Stimulated activated CD8-positive, alpha-beta memory T cell treated with anti-CD3 and anti-CD28 coated beads, Interleukin-15, amount 100 ng/mL, for 24 hours (primary cell): ENCODE data around the gene FBXO17.
"Not testable (repeated sequence)": the region's sequence is repeated elsewhere in the genome, so short reads cannot be mapped to it uniquely, and the experiment has no call there.

Experiments
- DNase-seq: peaks from one replicate; pipeline ENCODE4 v3.0.0-alpha.2; 2020; ENCODE audit warnings: low read depth

Gene FBXO17, protein sequence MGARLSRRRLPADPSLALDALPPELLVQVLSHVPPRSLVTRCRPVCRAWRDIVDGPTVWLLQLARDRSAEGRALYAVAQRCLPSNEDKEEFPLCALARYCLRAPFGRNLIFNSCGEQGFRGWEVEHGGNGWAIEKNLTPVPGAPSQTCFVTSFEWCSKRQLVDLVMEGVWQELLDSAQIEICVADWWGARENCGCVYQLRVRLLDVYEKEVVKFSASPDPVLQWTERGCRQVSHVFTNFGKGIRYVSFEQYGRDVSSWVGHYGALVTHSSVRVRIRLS

GRCh38 chr19:38975214-38975860 is at the start of gene FBXO17:
FBXO17 (minus strand) TSS chr19:38975742; CDS start chr19:38950319, 25,423 bp downstream.
- no peak for DNase-seq

DNA sequence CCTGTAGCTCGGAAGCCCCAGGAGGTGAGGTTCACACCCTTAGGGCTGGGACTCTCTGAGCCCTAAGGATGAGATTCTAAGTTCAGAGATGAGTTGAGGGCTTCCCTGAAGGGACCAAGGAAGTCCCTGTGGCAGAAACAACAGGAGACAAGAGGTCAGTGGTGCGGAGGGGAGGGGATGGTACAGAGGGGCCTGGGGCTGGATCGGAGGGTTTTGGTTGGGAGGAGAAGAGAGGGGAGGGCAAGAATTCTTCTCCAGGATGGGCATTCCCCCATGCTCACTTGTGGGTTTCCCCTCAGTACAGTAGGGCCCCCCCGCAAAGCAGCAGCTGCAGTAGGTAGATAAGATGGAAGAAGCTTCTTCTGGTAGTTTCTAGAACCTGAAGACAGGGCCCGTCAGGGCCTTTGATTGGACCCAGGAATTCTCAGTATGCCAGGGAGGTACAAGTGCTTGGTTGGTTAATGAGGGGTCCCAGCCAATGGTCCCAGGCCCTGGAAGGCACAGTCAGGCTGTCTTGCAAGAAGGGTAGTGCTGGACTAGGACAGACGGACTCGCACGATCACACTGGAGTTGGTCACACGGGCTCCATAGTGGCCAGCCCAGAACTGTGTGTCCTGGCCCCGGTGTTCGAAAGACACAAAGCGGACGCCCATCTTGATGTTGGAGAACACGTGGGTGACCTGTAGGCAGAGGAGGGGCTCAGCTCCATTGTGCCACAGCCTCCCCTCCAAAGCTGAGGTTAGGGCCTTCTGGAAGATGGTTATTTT is 49.5 kb upstream of the FBXO17 start:
- no peak for DNase-seq

- no peak for DNase-seq
Measured at GRCh38 chr19:39021063-39021462, 45.5 kb upstream of the FBXO17 start.

- DNase-seq, result no peak
Measured at GRCh38 chr19:39017646-39018045, 42.1 kb upstream of the FBXO17 start.

GRCh38 chr19:39017026-39017425 is 41.5 kb upstream of the FBXO17 start:
- DNase-seq, result no peak

DNA sequence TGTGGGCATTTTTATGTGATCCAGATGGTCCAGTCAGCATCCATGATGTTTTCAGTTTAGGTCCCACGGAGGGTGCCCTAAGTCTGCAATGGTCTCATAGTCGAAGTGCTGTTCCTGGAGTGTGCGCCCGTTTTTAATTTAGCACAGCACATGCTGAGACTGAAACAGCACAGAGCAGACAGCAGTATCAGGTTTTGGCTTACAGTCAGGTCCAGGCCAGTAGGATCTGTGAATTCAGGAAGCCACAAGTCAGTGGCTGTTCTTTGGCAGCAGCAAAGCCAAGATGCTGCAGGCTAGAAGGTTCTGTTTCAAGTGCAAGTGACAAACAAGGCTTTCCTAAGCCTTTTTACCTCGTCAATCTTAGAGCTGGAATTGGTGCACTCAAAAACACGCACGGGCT is 38.5 kb upstream of the FBXO17 start:
- DNase-seq, result no peak

DNA sequence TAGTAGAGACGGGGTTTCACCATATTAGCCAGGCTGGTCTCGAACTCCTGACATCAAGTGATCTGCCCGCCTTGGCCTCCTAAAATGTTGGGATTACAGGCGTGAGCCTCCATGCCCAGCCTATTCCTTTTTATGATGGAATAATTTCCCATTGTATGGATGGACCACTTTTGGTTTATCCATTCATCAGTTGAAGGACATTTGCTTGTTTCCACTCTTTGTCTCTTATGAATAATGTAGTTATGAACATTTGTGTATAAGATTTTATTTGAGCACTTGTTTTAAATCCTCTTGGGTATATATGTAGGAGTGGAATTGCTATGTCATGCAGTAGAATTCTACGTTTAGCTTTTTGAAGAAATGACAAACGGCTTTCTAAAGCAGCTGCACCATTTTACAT is 33.5 kb upstream of the FBXO17 start:
- no peak for DNase-seq

DNA sequence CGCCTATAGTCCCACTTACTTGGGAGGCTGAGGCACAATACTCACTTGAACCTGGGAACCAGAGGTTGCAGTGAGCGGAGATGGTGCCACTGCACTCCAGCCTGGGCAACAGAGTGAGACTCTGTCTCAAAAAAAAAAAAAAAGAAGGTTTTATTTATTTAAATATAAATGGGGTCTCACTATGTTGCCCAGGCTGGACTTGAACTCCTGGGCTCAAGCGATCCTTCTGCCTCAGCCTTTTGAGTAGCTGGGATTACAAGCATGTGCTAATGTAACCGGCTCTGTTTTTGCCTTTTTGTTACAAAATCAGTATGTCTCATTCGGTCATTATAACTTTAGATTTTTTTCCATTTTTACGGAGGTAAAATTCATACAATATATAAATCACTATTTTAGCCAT is 32.6 kb upstream of the FBXO17 start:
- DNase-seq, result no peak

DNA sequence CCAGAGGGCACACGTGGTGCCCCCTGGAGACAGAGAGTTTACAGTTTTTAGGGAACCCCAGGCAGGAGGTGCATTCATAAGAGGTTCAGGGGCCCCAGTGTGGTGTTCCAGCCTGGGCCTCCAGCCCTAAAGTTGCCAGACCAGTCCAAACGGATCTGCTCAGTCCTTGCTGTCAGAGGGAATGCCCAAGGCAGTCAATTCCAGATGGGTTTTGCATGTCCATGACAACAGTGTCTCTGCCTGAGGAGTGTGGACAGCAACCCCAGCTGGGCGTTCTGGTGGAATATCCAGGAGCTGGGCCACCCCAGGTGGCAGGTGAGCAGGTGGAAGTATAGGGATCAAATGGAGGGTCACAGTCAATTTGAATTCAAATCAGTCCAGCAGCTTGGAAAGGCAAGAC is 31.6 kb upstream of the FBXO17 start:
- no peak for DNase-seq

- DNase-seq, result no peak
Measured at GRCh38 chr19:39004403-39004802, 28.9 kb upstream of the FBXO17 start.

- no peak for DNase-seq
Measured at GRCh38 chr19:39003796-39004195, 28.3 kb upstream of the FBXO17 start.

- DNase-seq, result no peak
Measured at GRCh38 chr19:39003188-39003587, 27.6 kb upstream of the FBXO17 start.

- no peak for DNase-seq
Measured at GRCh38 chr19:39001041-39001440, 25.5 kb upstream of the FBXO17 start.

- not testable (repeated sequence) for DNase-seq
Measured at GRCh38 chr19:38997576-38997975, 22.0 kb upstream of the FBXO17 start.

DNA sequence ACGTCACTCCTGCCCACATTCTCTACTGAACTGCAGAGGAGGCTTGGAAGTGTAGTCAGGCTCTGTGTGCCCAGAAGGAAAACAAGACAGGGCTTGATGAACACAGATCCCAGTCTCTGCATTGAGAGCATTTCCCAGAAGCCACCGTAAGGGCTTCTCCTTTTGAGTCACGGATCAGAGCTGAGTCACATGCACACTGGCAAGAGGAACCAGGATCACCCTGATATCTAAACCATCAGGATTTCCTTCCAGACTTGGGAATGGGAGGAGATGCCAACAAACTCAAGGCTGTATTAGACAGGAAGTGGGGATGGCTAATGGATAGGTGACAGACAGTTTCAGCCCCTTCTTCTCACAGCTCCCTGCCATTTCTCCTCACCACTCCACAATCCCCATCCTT is 17.7 kb upstream of the FBXO17 start:
- no peak for DNase-seq

GRCh38 chr19:38990949-38991697 is 15.6 kb upstream of the FBXO17 start:
- no peak for DNase-seq

- DNase-seq, result not testable (repeated sequence)
Measured at GRCh38 chr19:38989614-38990013, 14.1 kb upstream of the FBXO17 start.

GRCh38 chr19:38989066-38989605 is 13.6 kb upstream of the FBXO17 start:
- DNase-seq, result no peak

GRCh38 chr19:38988627-38989026 is 13.1 kb upstream of the FBXO17 start:
- DNase-seq, result not testable (repeated sequence)

DNA sequence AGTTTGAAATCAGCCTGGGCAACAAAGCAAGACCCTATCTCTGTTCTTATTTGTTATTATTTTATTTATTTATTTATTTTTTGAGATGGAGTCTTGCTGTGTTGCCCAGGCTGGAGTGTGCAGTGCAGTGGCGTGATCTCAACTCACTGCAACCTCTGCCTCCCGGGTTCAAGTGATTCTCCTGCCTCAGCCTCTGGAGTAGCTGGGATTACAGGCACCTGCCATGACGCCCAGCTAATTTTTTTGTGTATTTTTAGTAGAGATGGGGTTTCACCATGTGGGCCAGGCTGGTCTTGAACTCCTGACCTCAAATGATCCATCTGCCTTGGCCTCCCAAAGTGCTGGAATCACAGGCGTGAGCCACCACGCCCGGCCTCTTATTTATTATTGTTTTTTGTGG is 12.2 kb upstream of the FBXO17 start:
- DNase-seq, result not testable (repeated sequence)

- no peak for DNase-seq
Measured at GRCh38 chr19:38985262-38985661, 9.7 kb upstream of the FBXO17 start.
